T-helper 22 cell (primary cell): ENCODE data around the gene PRRG2.

ENCODE experiments used
- DNase-seq: peaks from one replicate; pipeline ENCODE4 v3.0.0-alpha.2; 2020; ENCODE audit warnings: low read depth

The PRRG2 gene

DNA sequence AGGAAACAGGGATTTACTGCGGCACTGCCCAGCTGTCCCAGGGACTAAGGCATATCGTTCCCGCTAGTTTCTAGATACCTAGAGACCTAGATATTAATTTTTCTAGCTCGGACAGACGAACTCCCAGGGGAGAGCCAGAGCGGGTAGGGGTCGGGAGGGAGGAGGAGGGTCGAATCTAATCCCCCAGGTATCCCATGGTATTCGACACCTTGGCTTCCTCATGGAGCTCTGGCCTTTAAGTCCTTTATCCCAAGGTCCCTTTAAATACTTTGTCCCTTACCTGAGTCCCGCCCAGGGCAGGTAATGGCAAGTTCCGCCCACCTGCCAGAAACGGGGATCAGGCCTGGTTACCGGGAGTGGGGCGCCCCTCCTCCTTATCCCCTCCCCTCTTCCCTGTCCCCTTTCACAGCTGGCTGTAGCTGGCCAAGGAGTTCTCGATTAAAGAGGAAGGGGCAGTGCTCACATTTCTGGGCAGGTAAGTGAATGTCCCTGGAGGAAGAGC lies at the start of gene PRRG2:
TSS of gene PRRG2 (plus strand) at position 310 of the 502 bp plus-strand sequence. CDS start 1,904 bp downstream, outside the sequence.
- no peak for DNase-seq

DNA sequence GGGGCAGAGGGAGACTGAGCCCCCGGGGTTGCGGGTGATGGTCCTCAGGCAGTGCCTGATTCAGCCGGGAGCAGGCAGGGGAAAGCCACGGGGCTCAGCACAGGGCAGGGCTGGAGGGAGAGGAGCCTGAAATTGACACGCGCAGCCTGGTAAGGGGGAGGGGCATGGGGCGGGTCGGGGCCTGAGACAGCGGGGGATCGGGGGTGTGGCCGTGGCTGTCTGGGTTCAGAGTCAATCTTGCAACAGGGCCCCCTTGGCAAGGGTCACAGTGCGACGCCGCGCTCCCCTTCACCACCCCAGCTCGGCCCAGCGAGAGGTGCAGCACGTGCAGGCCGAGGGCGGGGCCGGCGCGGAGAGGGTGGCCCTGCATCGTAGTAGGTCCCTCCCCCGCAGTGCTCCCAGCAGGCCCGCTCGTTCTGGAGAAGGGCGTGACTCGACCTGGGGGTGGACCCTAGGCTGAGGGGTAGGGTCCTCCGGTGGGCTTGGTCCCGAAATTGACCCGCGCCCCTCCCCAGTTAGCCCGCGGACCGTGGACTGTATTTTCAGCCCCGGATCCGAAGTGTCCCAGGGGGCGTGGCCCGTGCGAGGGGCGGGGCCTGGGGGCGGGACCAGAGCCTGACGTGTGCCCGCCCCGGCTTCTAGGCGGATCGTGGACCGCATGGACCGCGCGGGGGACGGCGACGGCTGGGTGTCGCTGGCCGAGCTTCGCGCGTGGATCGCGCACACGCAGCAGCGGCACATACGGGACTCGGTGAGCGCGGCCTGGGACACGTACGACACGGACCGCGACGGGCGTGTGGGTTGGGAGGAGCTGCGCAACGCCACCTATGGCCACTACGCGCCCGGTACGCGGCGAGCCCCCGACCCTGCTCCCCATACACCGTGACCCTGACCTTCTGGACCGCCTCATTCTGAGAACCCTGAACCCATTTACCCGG lies 47.3 kb upstream of the PRRG2 start:
- peak; percentile 70 for DNase-seq

- DNase-seq = no peak
These were observed 46.3 kb upstream of the PRRG2 start for GRCh38 chr19:49534632-49535385.

GRCh38 chr19:49536921-49537462 lies 44.1 kb upstream of the PRRG2 start:
- no peak for DNase-seq

DNA sequence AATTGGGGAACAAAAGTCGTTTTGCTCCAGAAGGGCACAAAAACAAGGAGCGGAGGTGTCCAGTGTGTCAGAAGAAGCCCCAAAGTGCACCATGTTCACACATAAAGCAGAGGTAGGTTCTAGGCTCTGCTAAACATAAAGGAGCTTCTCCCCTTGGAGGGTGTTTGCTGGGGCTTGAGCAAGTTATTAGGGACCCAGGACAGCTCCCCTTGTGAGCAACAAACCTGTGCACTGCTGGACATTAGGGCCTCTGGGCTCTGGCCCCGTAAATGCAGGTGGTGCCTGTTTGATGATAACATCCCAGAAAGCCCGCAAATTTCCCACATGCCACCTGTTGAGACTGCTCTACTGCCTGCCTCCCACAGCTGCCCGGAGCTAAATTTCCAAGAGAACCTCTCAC lies 42.5 kb upstream of the PRRG2 start:
- DNase-seq = no peak

- no peak for DNase-seq
These were observed 41.7 kb upstream of the PRRG2 start for GRCh38 chr19:49539192-49539952.

GRCh38 chr19:49541914-49542313 lies 39.2 kb upstream of the PRRG2 start:
- no peak for DNase-seq

DNA sequence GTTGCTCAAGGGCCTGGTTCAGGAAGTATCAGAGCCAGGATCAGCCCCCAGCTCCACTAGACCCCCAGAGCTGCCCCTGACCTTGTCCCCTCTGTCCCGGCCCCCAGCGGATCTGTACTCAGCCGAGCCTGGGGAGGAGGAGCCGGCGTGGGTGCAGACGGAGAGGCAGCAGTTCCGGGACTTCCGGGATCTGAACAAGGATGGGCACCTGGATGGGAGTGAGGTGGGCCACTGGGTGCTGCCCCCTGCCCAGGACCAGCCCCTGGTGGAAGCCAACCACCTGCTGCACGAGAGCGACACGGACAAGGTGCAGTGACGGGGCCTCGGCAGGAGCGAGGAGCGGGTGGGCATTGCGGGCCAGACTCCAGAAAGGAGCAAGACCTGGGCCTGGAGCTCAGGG lies 38.7 kb upstream of the PRRG2 start:
- DNase-seq = no peak

DNA sequence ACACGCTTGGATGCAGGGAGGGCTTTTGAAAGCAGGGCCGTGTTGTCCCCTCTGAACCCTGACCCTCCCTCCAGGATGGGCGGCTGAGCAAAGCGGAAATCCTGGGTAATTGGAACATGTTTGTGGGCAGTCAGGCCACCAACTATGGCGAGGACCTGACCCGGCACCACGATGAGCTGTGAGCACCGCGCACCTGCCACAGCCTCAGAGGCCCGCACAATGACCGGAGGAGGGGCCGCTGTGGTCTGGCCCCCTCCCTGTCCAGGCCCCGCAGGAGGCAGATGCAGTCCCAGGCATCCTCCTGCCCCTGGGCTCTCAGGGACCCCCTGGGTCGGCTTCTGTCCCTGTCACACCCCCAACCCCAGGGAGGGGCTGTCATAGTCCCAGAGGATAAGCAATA lies 38.1 kb upstream of the PRRG2 start:
- no peak for DNase-seq

GRCh38 chr19:49544154-49544553 lies 37.0 kb upstream of the PRRG2 start:
- no peak for DNase-seq

DNA sequence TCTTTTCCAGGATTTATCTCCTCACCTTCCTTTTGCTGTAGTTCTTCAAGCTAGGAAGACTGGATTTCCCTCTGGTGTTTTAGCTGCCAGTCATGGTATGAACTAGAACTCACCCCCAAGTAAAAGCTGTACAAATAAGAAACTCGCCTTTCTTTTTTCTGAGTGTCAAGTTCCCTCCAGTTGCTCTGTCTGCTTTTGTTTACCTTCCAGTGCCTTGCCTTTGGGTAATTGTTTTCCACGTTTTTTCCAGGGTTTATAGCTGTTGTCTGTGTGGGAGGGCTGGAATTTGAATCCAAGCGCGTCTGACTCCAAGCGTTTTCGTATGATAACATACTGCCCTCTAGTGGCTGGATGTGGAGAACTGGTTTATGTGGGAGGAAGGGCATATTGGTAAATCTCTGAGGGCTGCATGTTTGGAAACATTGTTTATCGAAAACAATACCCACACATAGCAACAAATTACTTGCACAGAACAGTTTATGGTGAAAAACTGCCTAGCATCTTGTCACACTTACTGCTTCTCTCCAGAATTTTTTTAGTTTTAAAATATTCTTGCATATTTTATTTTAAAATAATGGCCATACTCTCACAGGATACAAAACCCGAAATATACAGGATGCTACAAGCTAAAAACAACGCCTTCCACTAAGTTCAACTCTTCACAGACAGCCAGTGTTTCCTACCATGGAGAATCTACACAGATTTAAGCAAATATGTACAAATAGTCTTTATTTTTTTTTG lies 34.1 kb upstream of the PRRG2 start:
- no peak for DNase-seq

DNA sequence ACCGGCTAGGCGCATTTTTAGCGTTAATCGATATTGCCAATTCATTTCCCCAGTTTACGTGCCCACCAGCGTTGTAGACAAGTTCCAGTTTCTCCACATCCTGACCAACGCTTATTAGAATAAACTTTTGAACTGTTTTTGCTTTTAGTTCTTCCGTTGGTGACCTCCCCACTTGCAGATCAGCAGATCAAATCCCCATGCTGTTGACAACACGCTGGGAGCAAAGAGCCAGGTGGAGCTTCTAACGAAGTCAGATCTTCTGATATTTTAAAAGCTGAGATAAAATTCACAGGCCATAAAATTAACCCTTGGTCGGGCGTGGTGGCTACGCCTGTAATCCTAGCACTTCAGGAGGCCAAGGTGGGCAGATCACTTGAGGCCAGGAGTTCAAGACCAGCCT lies 32.1 kb upstream of the PRRG2 start:
- no peak for DNase-seq

DNA sequence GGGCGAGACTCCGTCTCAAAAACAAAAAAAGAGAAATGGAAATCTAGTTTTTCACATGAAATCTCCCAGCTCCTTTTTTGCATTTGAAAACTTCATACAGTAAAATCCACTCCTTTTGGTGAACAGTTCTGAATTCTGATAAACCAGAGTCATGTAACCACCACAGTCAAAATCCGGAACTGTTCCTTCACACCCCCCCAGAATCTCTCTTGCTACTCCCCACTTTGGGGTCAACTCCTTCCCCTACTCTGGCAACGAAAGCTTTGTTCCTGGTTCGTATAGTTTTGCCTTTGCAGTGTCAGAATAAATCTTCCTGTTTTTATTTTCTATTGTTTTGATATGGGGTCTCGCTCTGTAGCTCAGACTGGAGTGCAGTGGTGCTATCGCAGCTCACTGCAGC lies 29.6 kb upstream of the PRRG2 start:
- no peak for DNase-seq

- no peak for DNase-seq
These were observed 28.4 kb upstream of the PRRG2 start for GRCh38 chr19:49552749-49553148.

GRCh38 chr19:49553451-49554271 lies 27.5 kb upstream of the PRRG2 start:
- peak; percentile 56 for DNase-seq

- DNase-seq = peak; percentile 53
These were observed 26.4 kb upstream of the PRRG2 start for GRCh38 chr19:49554701-49555181.

DNA sequence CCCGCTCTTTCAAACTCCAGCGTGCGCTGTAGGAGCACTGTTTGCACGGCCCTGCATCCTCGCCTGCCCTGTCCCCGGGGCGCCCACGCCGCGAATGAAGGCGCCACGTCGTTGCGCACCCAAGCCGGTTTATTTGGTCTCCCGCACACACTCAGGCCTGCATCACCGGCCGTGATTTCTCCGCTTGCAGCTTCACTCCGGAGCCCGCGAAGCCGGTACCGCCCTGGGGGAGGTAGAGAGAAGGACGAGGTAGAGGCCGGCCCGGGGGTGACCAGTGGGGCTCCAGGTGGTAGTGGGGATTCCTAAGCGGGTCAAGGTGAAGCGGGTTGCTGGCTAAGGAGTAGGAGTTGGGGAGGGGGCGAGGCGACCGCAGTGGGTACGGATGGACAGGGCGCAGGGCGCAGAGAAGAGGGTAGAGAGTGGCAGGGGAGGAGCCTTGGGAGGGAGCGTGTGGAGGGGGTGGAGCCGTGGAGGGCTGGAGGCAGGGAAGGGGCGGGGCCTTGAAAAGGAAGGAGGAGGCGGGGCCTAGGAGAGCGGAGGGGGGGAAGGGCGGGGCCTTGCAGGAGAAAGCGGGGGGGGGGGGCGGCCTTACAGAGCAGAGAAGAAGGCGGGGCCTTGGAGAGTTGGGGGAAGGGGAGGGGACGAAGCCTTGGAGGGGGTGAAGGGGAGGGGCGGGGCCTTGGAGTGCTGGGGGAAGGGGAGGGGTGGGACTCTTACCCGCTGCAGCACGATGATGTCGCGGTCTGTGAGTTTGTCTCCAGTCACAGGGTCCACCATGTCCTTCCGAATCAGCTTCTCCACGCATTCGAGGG lies 25.3 kb upstream of the PRRG2 start:
- DNase-seq = peak; percentile 69

DNA sequence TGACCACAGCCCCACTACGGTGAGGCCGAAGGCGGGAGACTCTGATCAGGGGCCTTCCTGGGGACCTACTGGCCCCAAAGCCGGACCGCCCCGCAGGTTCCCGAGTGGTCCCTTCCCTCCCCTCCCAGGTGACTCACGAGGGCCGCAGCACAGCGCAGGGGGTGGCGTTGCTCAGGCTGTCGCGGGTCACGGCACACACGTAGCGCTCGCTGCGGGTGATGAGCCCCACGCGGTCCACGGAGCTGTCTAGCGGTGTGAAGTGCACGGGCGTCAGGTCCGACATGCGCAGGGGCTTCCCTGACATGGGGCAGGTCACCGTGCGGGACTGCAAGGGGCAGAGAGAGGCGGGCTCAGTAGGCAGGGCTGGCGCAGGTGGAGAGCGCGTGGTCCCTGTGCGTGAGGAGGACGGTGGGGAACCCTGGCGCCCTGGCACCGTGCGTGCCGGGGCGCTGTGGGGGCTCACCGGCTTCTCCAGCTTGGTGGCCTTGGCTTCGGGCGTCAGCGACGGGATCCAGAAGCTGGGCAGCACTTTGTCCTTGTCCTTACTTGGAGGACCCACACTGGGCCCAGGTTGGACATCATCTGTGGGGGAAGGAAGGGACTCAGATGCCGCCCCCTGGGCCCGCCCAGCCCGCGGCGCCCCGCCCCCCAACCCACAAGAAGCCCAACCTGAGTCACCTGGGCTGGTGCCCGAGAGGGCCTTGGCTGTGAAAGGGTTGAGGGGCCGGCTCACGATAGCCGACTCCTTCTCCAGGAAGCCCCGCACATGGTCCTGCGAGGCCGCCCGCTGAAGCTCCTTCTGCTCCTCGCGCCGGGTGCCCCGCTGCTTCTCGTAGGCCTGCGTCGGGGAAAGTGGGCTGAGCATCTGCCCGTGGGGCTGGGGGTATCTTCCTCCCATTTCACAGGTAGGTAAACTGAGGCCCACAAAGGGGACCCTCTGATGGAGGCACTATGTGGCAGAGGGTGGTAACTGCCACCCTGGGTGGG lies 24.4 kb upstream of the PRRG2 start:
- peak; percentile 41 for DNase-seq
